Astrocyte (in vitro differentiated cells and primary cell): ENCODE measurements around the gene CCNK. TPM values are rescaled to one million over a fixed set of nuclear protein-coding genes. Genes with fewer than 3 reads are reported as not detected.

Experiments used
- DNase-seq: peaks from one replicate; pipeline ENCODE4 v3.0.0-alpha.2; 2010; ENCODE audit warnings: low read depth
- FAIRE-seq: peaks from 2 replicates; lab custom pipeline; 2011; peaks lifted over from hg19 to GRCh38; lab: Jason Lieb, UNC
- H2AFZ ChIP-seq: 2 replicates; pipeline ENCODE4 v1.6.0; 2012; ENCODE audit warnings: low read depth, low read length, inconsistent platforms
- H3K27ac ChIP-seq: 2 replicates; pipeline ENCODE4 v1.5.1; 2011; ENCODE audit warnings: low read depth, low read length, inconsistent platforms
- H3K27me3 ChIP-seq: 2 replicates; pipeline ENCODE4 v1.6.0; 2011; ENCODE audit warnings: low read length, inconsistent platforms; ENCODE audit not compliant: insufficient read depth
- H3K36me3 ChIP-seq: 2 replicates; pipeline ENCODE4 v1.5.1; 2011; ENCODE audit warnings: low read length, inconsistent platforms; ENCODE audit not compliant: insufficient read depth
- H3K4me1 ChIP-seq: 2 replicates; pipeline ENCODE4 v1.5.1; 2011; ENCODE audit warnings: low read length, inconsistent platforms; ENCODE audit not compliant: insufficient read depth
- H3K4me2 ChIP-seq: 2 replicates; pipeline ENCODE4 v1.6.0; 2012; ENCODE audit warnings: low read length, inconsistent platforms
- H3K4me3 ChIP-seq: 2 replicates; pipeline ENCODE4 v1.5.1; 2011; ENCODE audit warnings: low read depth, mild to moderate bottlenecking, low read length, inconsistent platforms; ENCODE audit not compliant: insufficient read depth
- H3K79me2 ChIP-seq: 2 replicates; pipeline ENCODE4 v1.6.0; 2012; ENCODE audit warnings: mild to moderate bottlenecking, low read length, inconsistent platforms; ENCODE audit not compliant: insufficient read depth
- H3K9ac ChIP-seq: 2 replicates; pipeline ENCODE4 v1.6.0; 2012; ENCODE audit warnings: mild to moderate bottlenecking, low read length, inconsistent platforms
- H3K9me3 ChIP-seq: 2 replicates; pipeline ENCODE4 v1.5.1; 2012; ENCODE audit warnings: low read depth, mild to moderate bottlenecking, low read length, inconsistent platforms; ENCODE audit not compliant: insufficient read depth
- H4K20me1 ChIP-seq: 2 replicates; pipeline ENCODE4 v1.6.0; 2012; ENCODE audit warnings: low read length, inconsistent platforms; ENCODE audit not compliant: insufficient read depth
- H3K27ac Mint-ChIP-seq: one replicate; pipeline ENCODE4 v1.8.0; 2021; ENCODE audit warnings: mild to moderate bottlenecking, mixed read lengths; ENCODE audit not compliant: unreplicated experiment
- H3K27me3 Mint-ChIP-seq: one replicate; pipeline ENCODE4 v1.8.0; 2021; ENCODE audit warnings: low read depth, mixed read lengths; ENCODE audit not compliant: unreplicated experiment
- H3K36me3 Mint-ChIP-seq: one replicate; pipeline ENCODE4 v1.8.0; 2021; ENCODE audit warnings: low read depth, mixed read lengths; ENCODE audit not compliant: unreplicated experiment
- H3K4me1 Mint-ChIP-seq: one replicate; pipeline ENCODE4 v1.8.0; 2021; ENCODE audit warnings: low read depth, mixed read lengths; ENCODE audit not compliant: unreplicated experiment
- H3K4me3 Mint-ChIP-seq: one replicate; pipeline ENCODE4 v1.8.0; 2021; ENCODE audit warnings: mild to moderate bottlenecking, moderate library complexity, mixed read lengths; ENCODE audit not compliant: unreplicated experiment
- H3K9me3 Mint-ChIP-seq: one replicate; pipeline ENCODE4 v1.8.0; 2021; ENCODE audit warnings: mild to moderate bottlenecking, mixed read lengths; ENCODE audit not compliant: unreplicated experiment
- EZH2 ChIP-seq: IDR thresholded peaks from 2 replicates; pipeline ENCODE4 v1.6.1; 2012; ENCODE audit warnings: mild to moderate bottlenecking, low read length, inconsistent platforms; ENCODE audit not compliant: insufficient read depth
- total RNA-seq: library from RNA; stranded (reverse); gene quantifications from 2 replicates; pipeline ENCODE4 v1.2.1, GENCODE V29; 2021
- TF ChIP-seq, protein P1 (sequence below): IDR thresholded peaks from 2 replicates; pipeline ENCODE4 v1.5.1; 2011; ENCODE audit warnings: low read depth, mild to moderate bottlenecking, inconsistent platforms, low read length, moderate library complexity; ENCODE audit not compliant: insufficient read depth

The CCNK gene
- total RNA-seq, 1 donor from 2014 or later, result 121 TPM

DNA sequence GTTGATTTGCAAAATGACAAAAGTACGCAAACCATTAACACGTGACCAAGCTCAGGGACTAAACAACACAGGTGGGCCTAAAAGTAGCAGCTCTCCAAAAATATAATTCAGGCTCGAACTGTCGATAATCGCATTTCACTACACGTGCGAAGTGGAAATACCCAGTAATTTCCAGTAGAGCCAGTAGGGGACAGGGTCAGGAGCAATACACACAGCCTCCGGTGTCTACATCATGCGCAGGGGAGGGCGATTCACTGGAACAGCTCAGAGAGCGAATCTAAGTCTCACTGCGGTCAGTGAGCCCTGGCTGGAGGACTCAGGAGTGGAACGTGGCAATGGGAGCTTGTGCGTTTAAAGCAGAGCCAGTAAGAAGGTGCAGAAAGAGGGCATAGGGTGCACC lies 40.9 kb upstream of the CCNK start:
- no peaks in the 10 kb centered on the region for H3K9me3 ChIP-seq
- H4K20me1 ChIP-seq, result peaks cover 35% of the 10 kb centered on the region
- no peak overlapping the region for H3K4me3 ChIP-seq
- H3K4me1 Mint-ChIP-seq, result peaks cover 16% of the 10 kb centered on the region
- peaks cover 3% of the 10 kb centered on the region for H3K79me2 ChIP-seq
- H3K27me3 Mint-ChIP-seq, result no peaks in the 10 kb centered on the region
- H3K9ac ChIP-seq, result no peak overlapping the region
- FAIRE-seq (no peak), DNase-seq (no peak)
- H3K36me3 ChIP-seq, result peaks cover under 1% of the 10 kb centered on the region
- H3K4me1 ChIP-seq, result no peaks in the 10 kb centered on the region
- TF ChIP-seq, protein P1, sequence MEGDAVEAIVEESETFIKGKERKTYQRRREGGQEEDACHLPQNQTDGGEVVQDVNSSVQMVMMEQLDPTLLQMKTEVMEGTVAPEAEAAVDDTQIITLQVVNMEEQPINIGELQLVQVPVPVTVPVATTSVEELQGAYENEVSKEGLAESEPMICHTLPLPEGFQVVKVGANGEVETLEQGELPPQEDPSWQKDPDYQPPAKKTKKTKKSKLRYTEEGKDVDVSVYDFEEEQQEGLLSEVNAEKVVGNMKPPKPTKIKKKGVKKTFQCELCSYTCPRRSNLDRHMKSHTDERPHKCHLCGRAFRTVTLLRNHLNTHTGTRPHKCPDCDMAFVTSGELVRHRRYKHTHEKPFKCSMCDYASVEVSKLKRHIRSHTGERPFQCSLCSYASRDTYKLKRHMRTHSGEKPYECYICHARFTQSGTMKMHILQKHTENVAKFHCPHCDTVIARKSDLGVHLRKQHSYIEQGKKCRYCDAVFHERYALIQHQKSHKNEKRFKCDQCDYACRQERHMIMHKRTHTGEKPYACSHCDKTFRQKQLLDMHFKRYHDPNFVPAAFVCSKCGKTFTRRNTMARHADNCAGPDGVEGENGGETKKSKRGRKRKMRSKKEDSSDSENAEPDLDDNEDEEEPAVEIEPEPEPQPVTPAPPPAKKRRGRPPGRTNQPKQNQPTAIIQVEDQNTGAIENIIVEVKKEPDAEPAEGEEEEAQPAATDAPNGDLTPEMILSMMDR, result no peak
- no peak for TF ChIP-seq EZH2
- no peaks in the 10 kb centered on the region for H3K27me3 ChIP-seq
- no peak overlapping the region for H3K27ac Mint-ChIP-seq
- H2AFZ ChIP-seq, result no peak overlapping the region
- H3K36me3 Mint-ChIP-seq, result peaks cover 28% of the 10 kb centered on the region
- no peaks in the 10 kb centered on the region for H3K9me3 Mint-ChIP-seq
- H3K4me3 Mint-ChIP-seq, result no peak overlapping the region
- no peak overlapping the region for H3K27ac ChIP-seq
- no peak overlapping the region for H3K4me2 ChIP-seq

DNA sequence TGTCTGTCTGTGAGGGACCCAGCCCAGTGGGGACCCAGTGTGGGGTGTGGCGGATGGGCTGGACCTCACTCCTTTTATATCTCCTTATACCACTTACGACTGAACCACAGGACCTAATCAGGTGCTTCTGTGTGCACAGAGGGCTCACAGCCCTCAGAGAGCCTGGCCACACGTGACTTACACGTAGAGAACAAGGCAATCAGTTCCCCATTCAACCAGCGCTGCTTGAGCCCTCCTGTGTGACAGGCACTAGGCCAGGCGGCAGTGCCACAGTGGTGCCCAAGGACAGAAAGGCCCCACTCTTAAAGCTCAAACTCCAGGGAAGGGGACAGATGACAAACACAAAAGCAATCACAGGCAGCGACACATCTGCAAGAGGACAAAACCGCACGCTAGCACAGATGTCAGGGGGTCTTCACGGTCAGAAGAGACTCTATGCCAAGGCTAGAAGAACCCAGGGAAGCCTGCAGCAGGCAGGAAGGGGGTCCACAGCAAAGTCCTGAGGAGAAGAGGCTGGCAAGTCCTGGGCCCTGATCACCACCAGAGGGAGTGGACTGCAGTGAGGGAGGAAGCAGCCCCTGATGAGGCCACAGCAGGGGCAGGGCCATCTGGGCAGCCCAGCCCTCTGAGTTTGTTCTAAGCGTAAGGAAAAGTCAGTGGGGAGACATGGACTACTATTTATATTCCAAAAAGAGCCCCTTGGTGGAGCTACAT lies 39.9 kb upstream of the CCNK start:
- H3K27me3 ChIP-seq, result no peaks in the 10 kb centered on the region
- no peak overlapping the region for H3K9ac ChIP-seq
- DNase-seq, result no peak
- H3K27ac ChIP-seq, result no peak overlapping the region
- H4K20me1 ChIP-seq, result peaks cover 32% of the 10 kb centered on the region
- no peaks in the 10 kb centered on the region for H3K4me1 ChIP-seq
- no peak for FAIRE-seq
- Mint-ChIP-seq H3K4me3 (no peak overlapping the region), H3K36me3 (peaks cover 27% of the 10 kb centered on the region), H3K27ac (no peak overlapping the region), H3K9me3 (no peaks in the 10 kb centered on the region), H3K27me3 (no peaks in the 10 kb centered on the region), H3K4me1 (peaks cover 11% of the 10 kb centered on the region)
- no peaks in the 10 kb centered on the region for H3K36me3 ChIP-seq
- H3K4me3 ChIP-seq, result no peak overlapping the region
- no peaks in the 10 kb centered on the region for H3K9me3 ChIP-seq
- no peak overlapping the region for H3K4me2 ChIP-seq
- no peak overlapping the region for H2AFZ ChIP-seq
- peaks cover 3% of the 10 kb centered on the region for H3K79me2 ChIP-seq
- TF ChIP-seq EZH2, result no peak
- TF ChIP-seq, protein P1, result no peak

DNA sequence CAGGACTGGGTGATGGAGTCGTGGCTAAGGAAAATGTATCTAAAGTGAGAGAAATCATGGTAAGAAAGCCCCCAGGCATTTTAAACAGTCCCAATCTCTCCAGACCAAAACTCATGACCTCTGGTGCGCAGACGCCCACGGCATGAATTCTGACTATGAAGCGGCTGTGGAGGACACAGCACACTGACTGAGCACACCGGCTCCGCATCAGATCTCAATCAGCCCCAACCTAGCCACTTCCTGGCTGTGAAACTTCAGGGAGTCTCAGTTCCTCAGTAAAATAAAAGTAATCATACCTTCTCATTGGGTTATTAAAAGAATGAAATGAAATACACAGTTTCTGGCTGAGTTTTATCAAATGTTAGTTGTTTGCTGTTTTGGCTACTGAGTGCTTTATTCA lies 39.3 kb upstream of the CCNK start:
- no peak overlapping the region for H3K4me2 ChIP-seq
- FAIRE-seq (no peak), DNase-seq (no peak)
- no peak overlapping the region for H3K4me3 ChIP-seq
- peaks cover 5% of the 10 kb centered on the region for H3K4me1 Mint-ChIP-seq
- H3K27me3 ChIP-seq, result no peaks in the 10 kb centered on the region
- no peak for TF ChIP-seq EZH2
- TF ChIP-seq, protein P1, result no peak
- H3K9me3 ChIP-seq, result no peaks in the 10 kb centered on the region
- H3K4me3 Mint-ChIP-seq, result no peak overlapping the region
- no peak overlapping the region for H2AFZ ChIP-seq
- H3K27ac Mint-ChIP-seq, result no peak overlapping the region
- no peak overlapping the region for H3K27ac ChIP-seq
- peaks cover 3% of the 10 kb centered on the region for H3K79me2 ChIP-seq
- H3K9me3 Mint-ChIP-seq, result no peaks in the 10 kb centered on the region
- no peak overlapping the region for H3K9ac ChIP-seq
- no peaks in the 10 kb centered on the region for H3K27me3 Mint-ChIP-seq
- peaks cover 24% of the 10 kb centered on the region for H3K36me3 Mint-ChIP-seq
- no peaks in the 10 kb centered on the region for H3K4me1 ChIP-seq
- H4K20me1 ChIP-seq, result peaks cover 32% of the 10 kb centered on the region
- H3K36me3 ChIP-seq, result no peaks in the 10 kb centered on the region
